Smooth muscle cell of the coronary artery (primary cell): ENCODE measurements around the gene ENPEP. TPM values are rescaled to one million over a fixed set of nuclear protein-coding genes. Genes with fewer than 3 reads are reported as not detected.

Experiments used
- total RNA-seq: library from RNA; depleted of rRNA; stranded (reverse); fragments of >200 nt; gene quantifications from 2 replicates; pipeline ENCODE4 v1.2.3, GENCODE V29; 2014; ENCODE audit warnings: low replicate concordance

ENPEP gene, protein sequence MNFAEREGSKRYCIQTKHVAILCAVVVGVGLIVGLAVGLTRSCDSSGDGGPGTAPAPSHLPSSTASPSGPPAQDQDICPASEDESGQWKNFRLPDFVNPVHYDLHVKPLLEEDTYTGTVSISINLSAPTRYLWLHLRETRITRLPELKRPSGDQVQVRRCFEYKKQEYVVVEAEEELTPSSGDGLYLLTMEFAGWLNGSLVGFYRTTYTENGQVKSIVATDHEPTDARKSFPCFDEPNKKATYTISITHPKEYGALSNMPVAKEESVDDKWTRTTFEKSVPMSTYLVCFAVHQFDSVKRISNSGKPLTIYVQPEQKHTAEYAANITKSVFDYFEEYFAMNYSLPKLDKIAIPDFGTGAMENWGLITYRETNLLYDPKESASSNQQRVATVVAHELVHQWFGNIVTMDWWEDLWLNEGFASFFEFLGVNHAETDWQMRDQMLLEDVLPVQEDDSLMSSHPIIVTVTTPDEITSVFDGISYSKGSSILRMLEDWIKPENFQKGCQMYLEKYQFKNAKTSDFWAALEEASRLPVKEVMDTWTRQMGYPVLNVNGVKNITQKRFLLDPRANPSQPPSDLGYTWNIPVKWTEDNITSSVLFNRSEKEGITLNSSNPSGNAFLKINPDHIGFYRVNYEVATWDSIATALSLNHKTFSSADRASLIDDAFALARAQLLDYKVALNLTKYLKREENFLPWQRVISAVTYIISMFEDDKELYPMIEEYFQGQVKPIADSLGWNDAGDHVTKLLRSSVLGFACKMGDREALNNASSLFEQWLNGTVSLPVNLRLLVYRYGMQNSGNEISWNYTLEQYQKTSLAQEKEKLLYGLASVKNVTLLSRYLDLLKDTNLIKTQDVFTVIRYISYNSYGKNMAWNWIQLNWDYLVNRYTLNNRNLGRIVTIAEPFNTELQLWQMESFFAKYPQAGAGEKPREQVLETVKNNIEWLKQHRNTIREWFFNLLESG
- total RNA-seq, result 0.08 and 0.82 TPM in 2 replicates

DNA sequence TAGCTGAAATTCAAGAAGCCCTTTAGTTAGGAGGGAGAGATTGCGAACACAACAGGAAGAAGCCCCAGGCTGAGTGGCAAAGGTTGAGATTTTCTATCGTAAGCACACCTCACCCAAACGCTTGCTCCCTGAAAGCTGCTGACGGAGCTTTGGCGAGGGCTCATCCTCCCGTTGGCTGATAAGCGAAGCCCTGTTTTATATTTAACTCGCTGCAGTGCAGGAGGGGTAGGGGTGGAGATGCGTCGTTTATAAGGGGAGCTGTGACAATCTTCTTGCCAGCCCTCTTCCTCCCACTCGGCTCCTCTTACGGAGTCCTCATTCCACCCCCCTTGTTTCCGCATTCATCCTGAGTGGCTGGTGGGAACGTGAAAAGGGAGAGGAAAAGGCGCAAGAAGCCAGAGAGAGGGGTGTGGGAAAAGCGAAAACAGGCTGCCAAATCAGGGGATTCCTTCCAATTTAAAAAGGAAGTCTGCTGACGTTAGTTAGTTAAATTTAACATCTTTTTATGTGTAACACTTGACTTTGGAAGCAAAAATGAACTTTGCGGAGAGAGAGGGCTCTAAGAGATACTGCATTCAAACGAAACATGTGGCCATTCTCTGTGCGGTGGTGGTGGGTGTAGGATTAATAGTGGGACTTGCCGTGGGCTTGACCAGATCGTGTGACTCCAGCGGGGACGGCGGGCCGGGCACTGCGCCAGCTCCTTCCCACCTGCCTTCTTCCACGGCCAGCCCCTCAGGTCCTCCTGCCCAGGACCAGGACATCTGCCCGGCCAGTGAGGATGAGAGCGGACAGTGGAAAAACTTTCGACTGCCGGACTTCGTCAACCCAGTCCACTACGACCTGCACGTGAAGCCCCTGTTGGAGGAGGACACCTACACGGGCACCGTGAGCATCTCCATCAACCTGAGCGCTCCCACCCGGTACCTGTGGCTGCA is at the start of gene ENPEP:
Gene ENPEP (plus strand): TSS at position 275 of the 938 bp plus-strand sequence. CDS start 260 bp downstream, at position 535.

Other genes starting within 250 kb of the ENPEP start
- 0.38 and 1.1 TPM in 2 replicates for gene PITX2, start 146.9 kb downstream of the ENPEP start, total RNA-seq